GM19372 (cell line): ENCODE results near the gene IQCB1.
"Not testable (repeated sequence)": the region's sequence is repeated elsewhere in the genome, so short reads cannot be mapped to it uniquely, and the experiment has no call there.

Experiments
- ATAC-seq: cut with Tn5 transposase; IDR thresholded peaks from one replicate; pipeline ENCODE4 v1.9.1; 2021; ENCODE audit warnings: mild to moderate bottlenecking, low read depth, moderate library complexity; ENCODE audit not compliant: unreplicated experiment

The IQCB1 gene

DNA sequence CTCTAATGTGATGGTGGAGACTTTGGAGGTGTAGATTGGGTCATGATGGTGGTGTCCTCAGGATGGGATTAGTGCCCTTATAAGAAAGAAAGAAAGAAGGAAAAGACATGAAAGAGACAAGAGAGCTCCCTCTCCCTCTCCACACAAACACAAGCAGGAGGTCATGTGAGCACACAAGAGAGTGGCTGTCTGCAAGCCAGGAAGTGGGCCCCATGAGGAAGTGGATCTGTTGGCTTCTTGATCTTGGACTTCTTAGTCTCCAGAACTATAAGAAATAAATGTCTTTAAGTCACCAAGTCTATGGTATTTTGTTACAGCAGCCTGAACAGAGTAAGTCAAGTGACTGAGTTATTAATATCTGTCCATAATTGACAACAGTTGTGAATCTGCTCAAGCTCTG is 17.1 kb downstream of the IQCB1 start:
- no peak for ATAC-seq

DNA sequence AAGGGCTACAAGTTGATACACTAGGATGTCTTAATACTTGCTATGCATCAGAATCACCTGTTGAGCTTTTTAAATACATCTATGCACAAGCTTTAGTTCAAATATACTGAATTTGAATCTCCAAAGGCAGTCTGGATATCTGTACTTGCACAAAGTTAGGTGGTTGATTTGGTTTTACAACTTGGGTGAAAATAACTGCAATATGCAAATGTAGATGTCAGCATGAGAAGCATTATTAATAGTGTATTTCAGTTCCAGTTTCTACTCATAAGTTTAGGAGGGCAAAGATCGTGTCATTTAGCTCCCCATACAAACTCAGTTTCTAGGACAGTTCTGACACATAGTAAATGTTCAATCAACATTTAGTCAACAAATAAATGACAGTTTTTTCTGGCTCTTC is 25.6 kb downstream of the IQCB1 start:
- peak; percentile 97 for ATAC-seq

DNA sequence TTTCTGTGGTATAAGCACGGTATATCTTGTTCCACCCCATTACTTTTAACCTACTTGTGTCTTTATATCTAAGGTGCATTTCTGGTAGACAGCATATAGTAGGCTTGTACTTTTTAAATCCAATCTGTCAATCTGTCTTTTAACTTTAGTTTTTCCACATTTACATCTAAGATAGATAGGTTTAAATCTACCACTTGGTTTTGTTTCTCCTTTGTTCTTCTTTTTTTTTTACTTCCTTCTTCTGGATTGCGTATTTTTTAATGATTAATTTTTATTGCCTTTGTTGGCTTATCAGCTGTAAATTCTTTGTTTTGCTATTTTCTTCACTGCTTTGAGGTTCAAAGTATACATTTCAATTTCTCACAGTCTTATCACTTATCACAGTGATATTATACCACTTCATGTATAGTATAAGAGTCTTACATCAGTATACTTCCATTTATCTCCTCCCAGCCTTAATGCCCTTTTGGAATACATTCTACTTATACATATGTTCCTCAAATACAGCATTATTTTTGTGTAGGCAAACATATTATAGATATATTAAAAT is 31.0 kb downstream of the IQCB1 start:
- ATAC-seq: no peak

DNA sequence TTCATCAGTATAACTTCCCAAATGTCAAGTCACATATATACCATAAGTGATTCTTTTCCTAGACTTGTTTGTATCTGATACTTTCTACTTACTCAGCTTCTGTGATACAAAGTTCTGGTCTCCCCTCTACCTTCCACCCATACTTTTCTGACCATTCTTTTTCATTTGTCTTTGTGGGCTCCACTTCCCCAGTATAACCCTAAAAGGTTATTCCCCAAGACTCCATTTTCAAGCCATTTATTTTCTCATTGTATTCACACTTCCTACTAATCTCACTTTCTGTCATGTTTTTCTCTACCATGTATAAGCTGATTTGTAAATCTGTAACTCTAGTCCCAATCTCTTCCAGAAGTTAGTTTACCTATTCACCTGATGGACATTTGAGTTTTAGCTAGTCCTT is 34.0 kb downstream of the IQCB1 start:
- ATAC-seq: no peak

DNA sequence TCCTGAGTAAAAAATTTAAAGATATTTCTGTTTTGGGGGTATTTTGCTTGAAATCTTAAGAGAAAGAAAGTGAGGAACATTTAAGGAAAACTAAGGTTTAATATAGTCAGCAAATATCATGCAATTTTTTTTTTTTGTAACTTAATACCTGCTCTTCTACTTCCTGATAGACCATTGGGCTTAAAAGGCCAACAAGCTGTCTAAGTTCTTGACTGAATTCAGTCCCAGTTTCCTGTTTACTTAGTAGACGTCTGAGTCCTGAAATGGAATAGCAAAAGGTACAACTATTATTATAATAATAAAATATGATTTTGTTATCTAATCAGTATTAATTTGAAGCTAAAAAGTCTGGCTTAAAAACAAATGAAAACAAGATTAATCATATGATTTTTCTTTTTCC is 37.9 kb downstream of the IQCB1 start:
- no peak for ATAC-seq

DNA sequence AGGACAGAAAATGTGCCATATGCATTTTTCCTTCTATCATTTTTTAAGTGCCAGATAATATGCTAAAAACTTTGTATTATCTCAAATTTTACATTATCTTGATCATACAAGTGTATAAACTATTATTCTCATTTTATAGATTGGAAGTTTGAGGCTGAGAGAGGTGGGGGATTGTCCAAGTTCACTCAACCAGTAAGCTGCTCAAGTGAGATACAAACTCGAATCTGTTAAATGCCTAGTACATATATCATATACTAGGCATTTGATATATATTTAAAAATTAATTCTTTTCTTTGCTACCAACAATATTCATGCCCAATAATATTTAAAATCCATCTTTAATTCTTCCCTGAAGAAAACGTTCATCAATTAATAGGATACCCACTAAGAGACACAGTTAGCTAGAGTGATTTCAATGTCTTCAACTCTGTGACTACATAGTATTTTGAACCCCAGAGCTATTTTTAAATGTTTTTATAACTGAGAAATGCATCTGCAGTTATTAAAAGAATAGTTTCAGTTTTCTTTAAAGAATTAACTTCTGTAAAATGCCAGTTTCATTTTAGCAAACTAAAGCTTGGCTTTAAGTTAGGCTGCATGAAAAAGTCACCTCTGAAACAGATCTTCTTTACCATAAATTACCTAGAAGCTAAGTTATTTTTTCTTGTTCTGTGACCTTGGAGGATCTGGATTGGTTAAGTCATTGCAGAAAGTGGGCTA is 40.4 kb downstream of the IQCB1 start:
- no peak for ATAC-seq

DNA sequence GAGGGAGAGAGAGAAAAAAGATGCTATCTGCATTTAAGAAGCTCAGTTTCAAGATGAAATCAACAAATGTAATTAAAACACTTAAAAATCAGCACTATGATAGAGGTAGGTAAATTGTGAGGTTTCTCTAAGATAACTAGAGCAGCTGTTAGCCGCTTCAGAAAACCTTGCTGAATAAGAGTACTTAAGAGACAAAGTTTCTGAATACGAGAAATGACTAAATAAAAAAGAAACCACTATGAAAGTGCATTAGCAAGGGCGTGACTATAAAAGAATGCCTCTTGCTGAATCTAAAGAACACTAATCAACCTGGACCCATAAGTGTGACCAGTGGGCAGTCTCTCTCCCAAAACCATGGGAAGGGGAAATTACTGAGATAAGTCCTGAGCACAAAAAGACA is 41.8 kb downstream of the IQCB1 start:
- ATAC-seq: no peak

DNA sequence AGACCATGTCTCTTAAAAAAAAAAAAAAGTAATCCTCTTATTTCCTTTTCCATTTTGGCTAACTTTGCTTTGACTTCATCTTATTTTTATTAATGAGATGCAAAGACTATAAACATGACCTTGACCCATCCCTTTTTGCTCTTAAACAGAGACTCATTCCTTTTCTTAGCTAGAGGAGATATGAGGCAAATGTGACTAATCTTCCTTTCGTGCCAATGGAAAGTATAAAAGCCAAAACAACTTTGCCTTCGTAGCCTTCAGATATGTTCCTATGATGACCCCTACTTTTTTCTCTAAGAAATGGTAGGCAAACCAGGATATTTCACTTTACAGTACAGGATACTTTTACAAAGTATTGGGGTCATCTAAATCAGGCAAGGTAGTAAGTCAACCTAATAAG is 48.4 kb downstream of the IQCB1 start:
- no peak for ATAC-seq

DNA sequence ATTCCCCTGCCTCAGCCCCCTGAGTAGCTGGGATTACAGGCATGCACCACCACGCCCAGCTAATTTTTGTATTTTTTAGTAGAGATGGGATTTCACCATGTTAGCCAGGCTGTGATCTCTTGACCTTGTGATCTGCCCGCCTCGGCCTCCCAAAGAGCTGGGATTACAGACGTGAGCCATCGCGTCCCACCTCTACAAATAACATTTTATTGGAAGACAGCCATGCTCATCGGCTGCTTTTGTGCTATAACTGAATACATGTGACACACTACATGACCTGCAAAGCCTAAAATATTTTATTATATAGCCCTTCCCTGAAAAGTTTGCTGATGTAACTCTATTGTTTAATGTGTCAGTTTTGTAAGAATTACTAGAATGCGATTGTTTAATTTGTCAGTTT is 52.1 kb downstream of the IQCB1 start:
- not testable (repeated sequence) for ATAC-seq

DNA sequence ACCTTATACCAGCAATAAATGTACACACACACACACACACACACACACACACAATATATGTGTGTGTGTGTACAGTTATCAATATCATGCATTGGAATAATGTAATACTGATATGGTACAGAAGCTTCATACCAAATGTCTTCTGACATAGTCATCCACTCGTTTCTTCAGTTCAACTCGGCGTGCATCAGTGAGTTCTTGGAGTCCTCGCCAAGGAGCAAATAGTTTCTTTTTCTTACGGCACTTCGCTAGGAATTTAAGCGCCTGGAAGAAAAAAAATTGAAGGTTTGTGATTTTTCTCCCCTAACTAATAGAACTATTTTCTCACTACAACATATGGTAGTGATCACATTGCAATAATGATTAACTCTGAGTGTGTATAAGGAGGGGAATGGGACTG is 53.2 kb downstream of the IQCB1 start:
- no peak for ATAC-seq

DNA sequence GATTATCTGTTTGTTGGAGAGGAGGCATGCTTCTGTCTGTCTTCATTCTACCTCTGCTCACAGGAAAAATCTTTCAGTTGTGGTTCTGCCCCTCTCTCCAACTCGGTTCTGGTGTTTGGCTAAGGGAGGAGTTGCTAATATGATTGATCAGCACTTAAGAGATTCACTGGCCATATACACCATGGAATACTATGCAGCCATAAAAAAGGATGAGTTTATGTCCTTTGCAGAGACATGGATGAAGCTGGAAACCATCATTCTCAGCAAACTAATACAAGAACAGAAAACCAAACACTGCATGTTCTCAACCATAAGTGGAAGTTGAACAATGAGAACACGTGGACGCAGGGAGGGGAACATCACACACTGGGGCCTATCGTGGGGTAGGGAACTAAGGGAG is 59.8 kb downstream of the IQCB1 start:
- not testable (repeated sequence) for ATAC-seq

DNA sequence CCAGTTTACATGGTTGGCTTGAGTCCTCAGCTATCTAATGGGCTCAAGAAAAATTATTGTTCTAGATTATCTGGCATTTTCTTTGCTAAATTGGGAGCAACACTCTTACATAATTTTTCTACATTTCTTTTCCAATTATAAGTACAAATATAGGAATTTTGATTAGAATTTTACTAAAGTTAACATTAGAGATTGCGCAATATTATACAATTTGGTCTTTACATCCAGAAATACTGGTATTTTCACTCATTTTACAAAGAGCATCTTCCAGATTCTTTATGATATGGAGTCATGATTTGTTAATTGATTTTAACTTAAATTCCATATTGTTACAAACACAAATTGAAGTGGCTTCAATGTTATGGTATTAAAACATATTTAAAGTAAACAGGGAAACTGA is 65.6 kb downstream of the IQCB1 start:
- ATAC-seq: no peak

DNA sequence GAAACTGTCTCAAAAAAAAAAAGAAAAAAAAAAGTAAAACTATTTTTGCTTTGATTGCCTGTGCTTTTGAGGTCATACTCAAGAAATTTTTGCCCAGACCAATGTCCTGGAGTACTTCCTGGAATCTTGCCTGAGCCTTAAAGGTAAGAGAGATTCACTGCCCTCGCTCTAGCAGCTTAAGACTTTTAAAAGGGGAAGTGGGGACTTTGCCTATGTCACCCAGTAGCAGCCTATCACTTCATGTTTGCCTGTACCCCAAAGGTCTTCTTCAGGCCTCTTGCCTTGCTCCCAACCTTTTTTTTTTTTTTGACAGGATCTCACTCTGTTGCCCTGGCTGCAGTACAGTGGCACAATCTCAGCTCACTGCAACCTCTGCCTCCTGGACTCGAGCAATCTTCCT is 66.4 kb downstream of the IQCB1 start:
- no peak for ATAC-seq

DNA sequence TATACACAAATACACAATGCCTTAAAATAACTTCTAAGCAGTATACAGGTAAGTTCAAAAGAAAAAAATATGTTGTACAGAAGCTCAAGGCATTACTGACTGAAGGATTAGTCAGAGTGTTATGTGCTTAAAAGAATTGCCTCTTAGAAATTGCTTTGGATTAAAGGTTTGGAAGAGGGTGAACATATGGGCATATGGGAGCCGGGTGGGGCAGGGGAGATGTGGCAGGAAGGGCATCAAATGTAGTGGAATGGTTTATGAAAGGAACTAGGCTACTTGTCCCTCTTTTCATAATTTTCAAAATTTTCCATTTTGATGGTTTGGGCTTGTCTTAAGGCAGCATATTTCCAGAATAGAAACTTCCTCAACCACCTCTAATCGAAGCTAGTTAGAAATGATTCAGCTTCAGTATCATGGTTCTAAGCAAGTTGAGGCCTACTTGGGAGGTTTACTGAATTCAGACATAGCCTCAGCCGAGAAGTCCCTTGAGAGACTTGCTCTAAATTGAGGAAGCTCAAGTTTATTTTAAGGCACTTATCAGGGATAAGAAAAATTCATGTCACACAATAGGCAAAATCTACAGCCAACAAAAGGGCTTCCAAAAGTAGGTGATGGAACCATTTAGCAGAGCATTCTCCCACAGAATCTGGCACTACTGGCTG is 75.2 kb downstream of the IQCB1 start:
- no peak for ATAC-seq

DNA sequence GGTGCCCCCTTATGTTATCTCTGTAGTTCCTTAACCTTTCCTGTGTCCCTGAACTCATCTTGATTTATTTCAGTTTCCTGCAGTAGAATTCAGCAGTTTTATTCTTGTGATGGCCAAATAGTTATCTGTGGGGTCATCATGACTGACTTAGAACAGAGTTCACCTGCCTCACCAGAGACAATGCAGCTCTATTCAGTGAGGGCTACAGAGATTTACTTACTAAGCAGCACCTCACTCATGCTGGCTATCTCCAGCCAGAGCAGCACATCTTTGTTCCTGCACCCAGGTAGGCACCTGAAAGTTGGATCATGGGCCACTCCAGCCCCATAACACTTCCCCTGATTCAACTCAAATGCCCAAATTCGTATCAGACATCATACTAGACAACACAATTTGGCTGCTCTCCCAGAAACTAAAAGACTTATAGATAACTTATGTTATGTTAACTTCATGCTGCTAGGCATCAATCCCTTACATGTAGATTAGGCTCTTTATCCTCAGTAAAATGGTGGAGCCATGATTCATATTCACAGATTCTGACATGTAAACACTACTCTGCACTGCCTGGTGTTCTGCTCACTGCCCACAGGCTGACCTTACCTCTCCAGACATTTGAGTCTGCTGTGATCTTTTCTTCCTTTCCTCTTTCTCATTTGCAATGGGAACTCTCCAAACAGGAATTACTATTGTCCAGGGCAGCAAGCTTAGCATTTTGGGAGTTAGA is 76.0 kb downstream of the IQCB1 start:
- no peak for ATAC-seq

DNA sequence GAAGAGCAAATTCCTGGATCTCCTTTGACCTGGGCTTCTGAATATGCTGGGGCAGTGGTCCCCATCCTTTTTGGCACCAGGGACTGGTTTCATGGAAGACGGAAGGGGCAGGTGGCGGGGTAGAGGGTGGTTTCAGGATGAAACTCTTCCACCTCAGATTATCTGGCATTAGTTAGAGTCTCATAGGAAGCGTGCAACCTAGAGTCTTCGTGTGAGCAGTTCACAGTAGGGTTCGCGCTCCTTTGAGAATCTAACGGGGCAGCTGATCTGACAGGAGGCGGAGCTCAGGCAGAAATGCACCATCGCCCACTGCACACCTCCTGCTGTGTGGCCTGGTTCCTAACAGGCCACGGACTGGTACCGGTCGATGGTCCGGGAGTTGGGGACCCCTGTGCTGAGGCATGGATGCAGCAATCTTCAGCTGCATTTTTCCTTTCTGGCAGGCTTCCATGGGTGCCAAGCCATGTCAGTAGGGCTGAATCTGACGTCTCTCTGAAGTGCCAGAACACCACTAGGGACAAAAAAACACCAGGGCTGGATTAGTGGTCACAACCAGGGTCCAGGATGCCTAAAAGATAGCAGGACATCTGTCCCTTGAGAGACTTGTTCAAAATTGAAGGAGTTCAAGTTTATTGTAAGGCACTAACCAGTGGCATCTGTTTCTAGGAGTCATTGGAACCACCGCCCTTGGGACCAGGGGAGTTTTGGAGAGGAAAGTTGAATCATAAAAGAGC is 76.9 kb downstream of the IQCB1 start:
- no peak for ATAC-seq

DNA sequence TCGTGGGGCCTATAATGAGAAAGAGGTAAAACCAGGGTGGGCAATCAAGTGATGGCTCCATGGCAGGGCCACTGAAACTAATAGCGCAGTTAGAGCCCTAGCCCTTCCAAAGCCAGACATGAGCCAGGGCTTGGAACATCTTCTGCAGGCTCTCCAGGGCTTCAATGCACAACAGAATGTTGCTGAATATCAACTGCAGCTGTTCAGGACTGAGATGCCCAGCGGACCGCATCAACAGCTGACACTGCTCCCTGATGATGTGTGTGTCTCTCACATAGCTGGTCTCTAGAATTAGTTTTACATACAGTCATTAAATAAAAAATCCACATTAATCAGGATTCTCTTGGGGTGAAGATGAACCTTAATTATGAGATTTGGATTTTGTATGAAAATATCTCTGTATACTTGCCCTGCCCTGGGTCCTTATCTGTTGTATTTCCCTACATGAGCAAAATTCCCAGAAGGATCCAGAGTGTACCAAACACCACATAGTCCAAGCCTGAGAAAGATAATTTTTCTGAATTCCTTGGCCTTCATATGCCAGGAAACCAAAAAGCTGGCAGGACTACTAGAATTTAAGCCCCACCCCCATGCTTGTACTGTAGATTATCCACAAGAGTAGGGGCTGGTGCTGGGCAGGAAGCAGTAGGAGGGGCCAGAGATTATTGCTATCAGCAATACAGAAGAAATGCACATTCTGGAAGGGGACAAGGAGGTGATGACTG is 77.6 kb downstream of the IQCB1 start:
- no peak for ATAC-seq

DNA sequence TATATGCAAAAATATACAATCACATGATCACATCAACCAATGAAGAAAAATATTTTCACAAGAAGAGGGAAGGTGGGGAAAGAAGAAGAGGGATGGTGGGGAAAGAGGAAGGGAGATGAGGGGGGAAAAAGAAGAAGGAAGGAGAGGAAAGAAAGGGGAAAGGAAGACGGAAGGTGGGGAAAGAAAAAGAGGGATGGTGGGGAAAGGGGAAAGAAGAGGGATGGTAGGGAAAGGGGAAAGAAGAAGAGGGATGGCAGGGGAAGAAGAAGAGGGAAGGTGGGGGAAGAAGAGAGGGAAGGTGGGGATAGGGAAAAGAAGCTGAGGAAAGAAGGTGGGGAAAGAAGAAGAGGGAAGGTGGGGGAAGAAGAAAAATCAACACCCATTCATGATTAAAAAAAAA is 82.1 kb downstream of the IQCB1 start:
- ATAC-seq: no peak

DNA sequence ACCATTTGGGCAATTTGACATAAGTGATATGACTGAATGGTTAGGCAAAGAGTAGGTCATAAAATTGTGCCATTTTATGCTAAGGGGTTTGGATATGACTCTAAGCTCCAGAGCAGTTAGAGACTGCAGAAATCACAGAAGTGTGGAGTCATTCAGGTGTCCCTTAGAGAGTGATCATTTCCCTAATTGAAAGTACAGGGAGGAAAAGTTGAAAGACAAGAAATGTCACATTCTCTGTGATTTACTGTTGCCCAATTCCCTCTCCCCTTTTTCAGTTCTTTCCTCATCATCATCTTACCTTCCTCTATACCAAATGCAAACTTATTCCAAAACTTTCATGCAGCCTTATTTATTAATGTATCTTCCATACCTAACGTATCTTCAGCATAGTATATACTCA is 82.6 kb downstream of the IQCB1 start:
- ATAC-seq: no peak

DNA sequence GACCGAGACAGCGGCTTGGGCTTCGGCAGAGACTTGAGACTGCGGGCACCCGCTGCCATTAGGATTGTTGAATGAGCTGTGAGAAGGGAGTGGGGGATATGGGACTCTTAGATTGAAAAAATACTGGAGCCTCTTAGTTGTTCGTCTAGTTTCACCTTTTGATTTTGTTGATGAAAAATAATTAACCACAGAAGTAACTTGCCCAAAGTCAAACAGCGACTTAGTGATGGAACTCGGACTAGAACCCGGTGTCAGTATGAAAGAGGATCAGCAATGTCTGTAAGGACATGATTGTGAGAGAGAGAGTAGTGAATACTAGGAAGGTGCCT is 84.8 kb downstream of the IQCB1 start:
- ATAC-seq: no peak
